WTC11 (cell line): ENCODE results near the gene SLC25A21. TPM values are rescaled to one million over a fixed set of nuclear protein-coding genes. Genes with fewer than 3 reads are reported as not detected.

ENCODE experiments used
- ATAC-seq: fragments of 200-7000 bp; cut with Tn5 transposase; 2 replicates; pipeline ENCODE4 v1.10.0; 2021; ENCODE audit warnings: mild to moderate bottlenecking, moderate library complexity
- CTCF ChIA-PET: fragments of 300-600 bp; sonication (Branson Sonifier 250); formaldehyde crosslinking; loops from one replicate; lab custom pipeline; 2021; ENCODE audit warnings: antibody characterized with exemption; lab: Charles Lee
- POLR2A ChIA-PET: fragments of 350-600 bp; sonication (Branson Sonifier 250); formaldehyde crosslinking; loops from one replicate; lab custom pipeline; 2021; ENCODE audit warnings: antibody characterized with exemption; lab: Charles Lee
- DNase-seq: peaks from one replicate; pipeline ENCODE4 v3.0.0; 2021; ENCODE audit warnings: low spot score
- H3K27ac Mint-ChIP-seq: 2 replicates; pipeline ENCODE4 v1.8.0; 2021; ENCODE audit warnings: mixed read lengths
- H3K27me3 Mint-ChIP-seq: 2 replicates; pipeline ENCODE4 v1.8.0; 2021; ENCODE audit warnings: low read depth, mild to moderate bottlenecking, moderate library complexity, mixed read lengths
- H3K36me3 Mint-ChIP-seq: 2 replicates; pipeline ENCODE4 v1.8.0; 2021; ENCODE audit warnings: mixed read lengths
- H3K4me1 Mint-ChIP-seq: 2 replicates; pipeline ENCODE4 v1.8.0; 2022; ENCODE audit warnings: mixed read lengths
- H3K4me3 Mint-ChIP-seq: 2 replicates; pipeline ENCODE4 v1.8.0; 2021; ENCODE audit warnings: mild to moderate bottlenecking, moderate library complexity, mixed read lengths
- H3K9me3 Mint-ChIP-seq: 2 replicates; pipeline ENCODE4 v1.8.0; 2021; ENCODE audit warnings: mixed read lengths
- AR ChIP-seq: fragments of 250-450 bp; sonication (Bioruptor Pico); IDR thresholded peaks from 2 replicates; pipeline ENCODE4 v1.9.0; 2021; ENCODE audit warnings: mild to moderate bottlenecking
- ATF1 ChIP-seq: sonication (generic); formaldehyde crosslinking; IDR thresholded peaks from 2 replicates; pipeline ENCODE4 v1.8.1; 2023; ENCODE audit warnings: mild to moderate bottlenecking, moderate library complexity, missing genetic modification reagents
- CBFB ChIP-seq: sonication (generic); formaldehyde crosslinking; IDR thresholded peaks from 2 replicates; pipeline ENCODE4 v1.8.1; 2022; ENCODE audit warnings: mild to moderate bottlenecking, low read depth, missing genetic modification reagents
- ESRRA ChIP-seq: sonication (generic); formaldehyde crosslinking; IDR thresholded peaks from 2 replicates; pipeline ENCODE4 v1.8.1; 2022; ENCODE audit warnings: mild to moderate bottlenecking, missing genetic modification reagents, borderline replicate concordance
- FOXJ3 ChIP-seq: sonication (generic); formaldehyde crosslinking; IDR thresholded peaks from 2 replicates; pipeline ENCODE4 v1.9.0; 2021; ENCODE audit warnings: missing genetic modification reagents, mild to moderate bottlenecking, borderline replicate concordance
- IRF1 ChIP-seq: sonication (generic); formaldehyde crosslinking; IDR thresholded peaks from 2 replicates; pipeline ENCODE4 v1.8.0; 2023; ENCODE audit warnings: missing genetic modification reagents
- MLX ChIP-seq: sonication (generic); formaldehyde crosslinking; IDR thresholded peaks from 2 replicates; pipeline ENCODE4 v1.8.1; 2023; ENCODE audit warnings: mild to moderate bottlenecking, missing genetic modification reagents, moderate library complexity
- PRDM15 ChIP-seq: sonication (generic); formaldehyde crosslinking; IDR thresholded peaks from 2 replicates; pipeline ENCODE4 v1.8.0; 2022; ENCODE audit warnings: missing genetic modification reagents
- PREB ChIP-seq: sonication (generic); formaldehyde crosslinking; IDR thresholded peaks from 2 replicates; pipeline ENCODE4 v1.8.1; 2022; ENCODE audit warnings: mild to moderate bottlenecking, missing genetic modification reagents, moderate library complexity, borderline replicate concordance
- SOX15 ChIP-seq: fragments of 250-450 bp; sonication (Bioruptor Pico); IDR thresholded peaks from 2 replicates; pipeline ENCODE4 v1.9.0; 2021; ENCODE audit warnings: mild to moderate bottlenecking
- TCF7 ChIP-seq: sonication (generic); formaldehyde crosslinking; IDR thresholded peaks from 2 replicates; pipeline ENCODE4 v1.8.0; 2022; ENCODE audit warnings: mild to moderate bottlenecking, low read depth, missing genetic modification reagents, moderate library complexity
- TP53 ChIP-seq: sonication (generic); formaldehyde crosslinking; IDR thresholded peaks from 2 replicates; pipeline ENCODE4 v1.8.1; 2023; ENCODE audit warnings: mild to moderate bottlenecking, missing genetic modification reagents
- ZNF121 ChIP-seq: sonication (generic); formaldehyde crosslinking; IDR thresholded peaks from 2 replicates; pipeline ENCODE4 v1.8.0; 2023; ENCODE audit warnings: missing genetic modification reagents
- ZNF281 ChIP-seq: sonication (generic); formaldehyde crosslinking; IDR thresholded peaks from 2 replicates; pipeline ENCODE4 v1.8.0; 2023; ENCODE audit warnings: mild to moderate bottlenecking, missing genetic modification reagents
- ZSCAN18 ChIP-seq: fragments of 250-450 bp; sonication (Bioruptor Pico); IDR thresholded peaks from 2 replicates; pipeline ENCODE4 v2.1.2; 2022; ENCODE audit warnings: mild to moderate bottlenecking, moderate library complexity
- total RNA-seq: library from RNA; stranded (reverse); gene quantifications from 3 replicates; pipeline ENCODE4 v1.2.3, GENCODE V29; 2021

The SLC25A21 gene
- total RNA-seq, 1 experiment from 2014 or later, result 8.2 TPM

- CTCF ChIA-PET, result no interaction called here
- no peak for TF ChIP-seq TP53
- no peak for TF ChIP-seq PRDM15
- TF ChIP-seq ZNF121, result no peak
- TF ChIP-seq, all 79 proteins: peak for 0
- H3K27ac Mint-ChIP-seq, result no peak overlapping the region
Observed at GRCh38 chr14:37144729-37145363, 27.6 kb downstream of the SLC25A21 start.

GRCh38 chr14:37143475-37143874 lies 28.9 kb downstream of the SLC25A21 start:
- no peak overlapping the region for H3K27ac Mint-ChIP-seq
- ATAC-seq, result no peak
- DNase-seq, result no peak

More at GRCh38 chr14:37144729-37145363, 27.6 kb downstream of the SLC25A21 start:
- H3K9me3 Mint-ChIP-seq, result no peaks in the 10 kb centered on the region
- H3K27me3 Mint-ChIP-seq, result no peaks in the 10 kb centered on the region
- ATAC-seq (no peak), DNase-seq (no peak)
- peaks cover 8% of the 10 kb centered on the region; the same call in 1 of the 2 replicates for H3K4me1 Mint-ChIP-seq
- H3K4me3 Mint-ChIP-seq, result no peak overlapping the region
- no peaks in the 10 kb centered on the region for H3K36me3 Mint-ChIP-seq
- POLR2A ChIA-PET, result no interaction called here

More at GRCh38 chr14:37143475-37143874, 28.9 kb downstream of the SLC25A21 start:
- CTCF ChIA-PET, result interaction anchor here (1.0 to 1.8 kb wide), 6 partner anchors 8 to 495 kb away, joined by 3 to 8 read pairs (median 4); no protein-coding TSS in a partner anchor
- Mint-ChIP-seq H3K36me3 (no peaks in the 10 kb centered on the region), H3K9me3 (no peaks in the 10 kb centered on the region), H3K4me1 (peaks cover 8% of the 10 kb centered on the region; the same call in 1 of the 2 replicates), H3K27me3 (no peaks in the 10 kb centered on the region), H3K4me3 (no peak overlapping the region)
- POLR2A ChIA-PET, result no interaction called here
- TF ChIP-seq TCF7 (CRISPR knock-in tag) (no peak), MLX (CRISPR knock-in tag) (no peak), CBFB (CRISPR knock-in tag) (no peak), IRF1 (CRISPR knock-in tag) (no peak), ATF1 (no peak), AR (CRISPR knock-in tag) (no peak), SOX15 (CRISPR knock-in tag) (no peak), ZNF281 (CRISPR knock-in tag) (no peak), ESRRA (CRISPR knock-in tag) (no peak), ZSCAN18 (no peak), FOXJ3 (CRISPR knock-in tag) (no peak), PREB (no peak)
